Left ventricle myocardium inferior (tissue), 1 donor: ENCODE data around the gene PLAGL1. TPM values are rescaled to one million over a fixed set of nuclear protein-coding genes. Genes with fewer than 3 reads are reported as not detected.

Experiments used
- DNase-seq: peaks from one replicate; pipeline ENCODE4 v3.0.0-alpha.2; 2020
- H3K27ac ChIP-seq: fragments of 200-600 bp; replicated peaks from 2 replicates; pipeline ENCODE4 v1.8.0; 2021
- H3K27me3 ChIP-seq: fragments of 200-600 bp; 2 replicates; pipeline ENCODE4 v1.8.0; 2021; ENCODE audit warnings: low read depth
- H3K36me3 ChIP-seq: fragments of 200-600 bp; 2 replicates; pipeline ENCODE4 v1.8.0; 2021
- H3K4me1 ChIP-seq: fragments of 200-600 bp; 2 replicates; pipeline ENCODE4 v1.8.0; 2021
- H3K4me3 ChIP-seq: fragments of 200-600 bp; 2 replicates; pipeline ENCODE4 v1.8.0; 2021; ENCODE audit warnings: mild to moderate bottlenecking, moderate library complexity
- H3K9me3 ChIP-seq: fragments of 200-600 bp; replicated peaks from 2 replicates; pipeline ENCODE4 v1.8.0; 2021
- intact Hi-C: fragments of 100-400 bp; cut with micrococcal nuclease; formaldehyde crosslinking; loops from one replicate; pipeline ENCODE4 v1.11.0; 2022
- total RNA-seq: library from RNA; stranded (reverse); fragmentation: NEBNext Ultra II Directional; extraction: Animal tissue kit (Norgen Biotek cat#: 25700); gene quantifications from one replicate; pipeline ENCODE4 v1.2.1, GENCODE V29; 2021
- TF ChIP-seq, protein P1 (sequence below): fragments of 200-600 bp; IDR thresholded peaks from 2 replicates; pipeline ENCODE4 v1.8.0; 2021; ENCODE audit warnings: antibody characterized with exemption, mild to moderate bottlenecking, borderline replicate concordance
- donor health status: DM: no; HTN: yes; CAD: no; lungs with severe emphysema.

Gene PLAGL1
- total RNA-seq, 1 donor from 2014 or later: 10.5 TPM

DNA sequence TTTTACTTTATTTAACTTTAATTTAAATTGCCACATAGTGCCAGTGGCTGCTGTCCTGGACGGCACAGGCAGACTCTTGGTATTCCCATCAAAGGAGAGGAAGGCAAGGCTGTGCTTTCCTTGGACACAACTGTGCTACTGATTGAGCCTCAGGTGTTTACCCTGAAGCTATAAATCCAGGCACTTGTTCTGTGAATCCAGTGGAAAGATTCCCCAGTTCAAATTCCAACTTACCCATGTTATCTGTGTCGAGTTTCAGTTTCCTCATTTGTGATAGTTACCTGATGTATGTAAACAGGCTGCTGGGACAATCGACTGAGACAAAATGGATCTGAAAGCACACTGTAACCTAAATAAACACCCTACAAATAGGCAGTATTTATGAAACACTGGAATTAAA lies 57.2 kb downstream of the PLAGL1 start:
- H3K9me3 ChIP-seq: peaks cover 13% of the 10 kb centered on the region
- no peaks in the 10 kb centered on the region for H3K27me3 ChIP-seq
- H3K4me1 ChIP-seq: no peaks in the 10 kb centered on the region
- intact Hi-C loops: no loop called here
- TF ChIP-seq, protein P1, sequence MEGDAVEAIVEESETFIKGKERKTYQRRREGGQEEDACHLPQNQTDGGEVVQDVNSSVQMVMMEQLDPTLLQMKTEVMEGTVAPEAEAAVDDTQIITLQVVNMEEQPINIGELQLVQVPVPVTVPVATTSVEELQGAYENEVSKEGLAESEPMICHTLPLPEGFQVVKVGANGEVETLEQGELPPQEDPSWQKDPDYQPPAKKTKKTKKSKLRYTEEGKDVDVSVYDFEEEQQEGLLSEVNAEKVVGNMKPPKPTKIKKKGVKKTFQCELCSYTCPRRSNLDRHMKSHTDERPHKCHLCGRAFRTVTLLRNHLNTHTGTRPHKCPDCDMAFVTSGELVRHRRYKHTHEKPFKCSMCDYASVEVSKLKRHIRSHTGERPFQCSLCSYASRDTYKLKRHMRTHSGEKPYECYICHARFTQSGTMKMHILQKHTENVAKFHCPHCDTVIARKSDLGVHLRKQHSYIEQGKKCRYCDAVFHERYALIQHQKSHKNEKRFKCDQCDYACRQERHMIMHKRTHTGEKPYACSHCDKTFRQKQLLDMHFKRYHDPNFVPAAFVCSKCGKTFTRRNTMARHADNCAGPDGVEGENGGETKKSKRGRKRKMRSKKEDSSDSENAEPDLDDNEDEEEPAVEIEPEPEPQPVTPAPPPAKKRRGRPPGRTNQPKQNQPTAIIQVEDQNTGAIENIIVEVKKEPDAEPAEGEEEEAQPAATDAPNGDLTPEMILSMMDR: no peak
- H3K27ac ChIP-seq: no peak overlapping the region
- no peak for DNase-seq
- no peak overlapping the region for H3K4me3 ChIP-seq
- peaks cover 27% of the 10 kb centered on the region for H3K36me3 ChIP-seq

DNA sequence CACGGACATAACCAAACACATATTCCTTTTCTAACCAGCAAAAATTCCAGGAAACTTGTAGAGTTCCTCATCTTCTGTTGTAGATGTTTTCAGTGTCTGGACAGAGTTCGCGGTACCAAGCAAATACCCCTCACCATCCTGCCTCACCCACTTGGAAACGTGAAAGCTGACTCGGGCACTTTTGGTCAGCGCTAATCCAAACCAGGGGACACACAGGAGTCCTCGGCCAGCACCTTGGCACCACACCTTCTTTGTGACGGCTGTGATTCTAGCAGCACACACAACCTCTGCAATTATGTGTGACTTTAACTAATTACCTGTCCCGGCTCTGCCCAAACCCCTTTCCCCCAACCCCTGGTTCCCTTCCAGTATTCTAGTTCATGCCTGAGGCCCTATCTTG lies 58.1 kb downstream of the PLAGL1 start:
- no peak for DNase-seq
- Histone ChIP-seq H3K9me3 (peaks cover 13% of the 10 kb centered on the region), H3K27me3 (no peaks in the 10 kb centered on the region), H3K27ac (no peak overlapping the region), H3K4me3 (no peak overlapping the region), H3K4me1 (no peaks in the 10 kb centered on the region), H3K36me3 (peaks cover 27% of the 10 kb centered on the region)
- TF ChIP-seq, protein P1: no peak
- intact Hi-C loops: loop anchor here (10.0 kb wide), 1 partner anchor 65 kb away; no protein-coding TSS in a partner anchor

DNA sequence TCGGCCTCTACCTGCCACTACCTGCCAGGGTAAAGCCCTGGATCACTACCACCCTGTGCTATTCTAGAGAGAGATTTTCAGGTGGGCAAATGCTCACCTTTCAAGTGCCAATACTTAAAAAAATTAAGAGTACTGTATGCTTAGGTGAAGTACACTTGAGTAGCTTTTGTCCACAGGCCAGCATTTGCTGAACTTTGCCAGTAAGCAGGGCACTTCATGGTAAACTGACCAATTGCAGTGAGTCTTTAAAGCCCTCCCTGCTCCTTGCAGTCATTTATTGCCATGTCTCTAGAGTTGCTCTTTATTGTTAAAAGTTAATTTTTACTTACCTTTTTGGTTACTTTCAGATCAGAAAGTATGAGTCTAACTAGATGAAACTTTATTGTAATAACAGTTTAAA lies 58.5 kb downstream of the PLAGL1 start:
- Histone ChIP-seq H3K9me3 (peaks cover 13% of the 10 kb centered on the region), H3K27me3 (no peaks in the 10 kb centered on the region), H3K4me3 (no peak overlapping the region), H3K27ac (no peak overlapping the region), H3K36me3 (peaks cover 27% of the 10 kb centered on the region), H3K4me1 (no peaks in the 10 kb centered on the region)
- intact Hi-C loops: loop anchor here (10.0 kb wide), 1 partner anchor 65 kb away; no protein-coding TSS in a partner anchor
- no peak for DNase-seq
- TF ChIP-seq, protein P1: no peak

DNA sequence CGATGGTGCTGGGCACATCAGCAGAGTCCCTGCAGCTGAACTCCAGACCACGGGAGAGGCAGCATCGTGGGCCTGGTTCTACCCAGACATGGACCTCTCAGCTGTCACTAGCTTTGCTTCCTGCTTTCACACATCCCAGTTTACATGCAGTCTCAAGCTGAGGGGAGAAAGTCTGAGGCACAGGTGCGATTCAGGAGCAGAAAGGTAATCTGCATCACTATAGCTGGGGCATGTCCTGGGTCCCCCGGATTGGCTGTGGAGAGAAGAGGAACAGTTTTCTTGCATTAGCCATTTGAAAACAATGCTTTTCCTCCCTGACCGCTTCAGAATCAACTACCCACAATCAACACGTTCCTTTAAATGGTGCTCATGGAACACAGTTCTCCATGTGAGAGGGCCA lies 59.9 kb downstream of the PLAGL1 start:
- H3K36me3 ChIP-seq: peaks cover 27% of the 10 kb centered on the region
- no peak overlapping the region for H3K4me3 ChIP-seq
- intact Hi-C loops: loop anchor here (10.0 kb wide), 1 partner anchor 67 kb away; no protein-coding TSS in a partner anchor
- H3K27ac ChIP-seq: no peak overlapping the region
- TF ChIP-seq, protein P1: no peak
- H3K9me3 ChIP-seq: peaks cover 13% of the 10 kb centered on the region
- H3K4me1 ChIP-seq: no peaks in the 10 kb centered on the region
- no peak for DNase-seq
- no peaks in the 10 kb centered on the region for H3K27me3 ChIP-seq

DNA sequence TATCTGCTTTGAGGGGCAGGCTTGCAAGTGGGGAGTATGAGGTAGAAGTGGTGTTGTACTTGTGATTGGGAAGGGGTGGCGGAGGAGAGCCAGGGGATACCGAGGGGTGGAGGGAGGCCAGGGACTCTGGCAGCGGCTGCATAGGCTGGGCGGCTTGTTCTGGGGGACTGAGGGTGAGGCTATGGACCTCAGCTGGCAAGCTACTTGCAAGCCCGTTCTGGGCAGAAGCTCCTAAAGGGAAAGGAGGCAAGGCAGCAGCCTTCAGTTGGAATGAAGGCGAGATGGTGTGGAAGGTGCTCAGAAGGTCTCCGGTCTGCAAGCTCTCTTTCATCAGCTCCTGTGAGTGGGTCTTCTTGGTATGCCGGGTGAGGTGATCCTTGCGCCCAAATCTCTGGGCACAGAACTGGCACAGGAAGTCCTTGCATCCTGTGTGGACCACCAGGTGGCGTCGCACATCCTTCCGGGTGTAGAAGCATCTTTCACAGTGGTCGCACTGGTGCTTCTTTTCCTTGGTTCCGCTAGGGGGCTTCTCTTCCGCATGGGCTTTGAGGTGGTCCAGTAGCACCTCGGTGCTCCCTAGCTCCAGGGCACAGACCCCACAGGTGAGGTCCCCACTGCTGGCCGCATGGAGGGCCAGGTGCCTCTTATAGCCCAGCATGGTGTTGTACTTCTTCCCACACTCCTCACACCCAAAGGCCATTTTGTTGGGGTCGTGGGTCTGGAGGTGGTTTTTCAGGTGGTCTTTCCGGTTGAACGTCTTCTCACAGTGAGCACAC lies 66.0 kb downstream of the PLAGL1 start:
- Histone ChIP-seq H3K36me3 (peaks cover 7% of the 10 kb centered on the region), H3K27ac (no peak overlapping the region), H3K4me1 (no peaks in the 10 kb centered on the region), H3K4me3 (no peak overlapping the region), H3K9me3 (peaks cover 5% of the 10 kb centered on the region), H3K27me3 (no peaks in the 10 kb centered on the region)
- TF ChIP-seq, protein P1: peak; percentile 61
- intact Hi-C loops: loop anchor here (10.0 kb wide), 1 partner anchor 73 kb away; no protein-coding TSS in a partner anchor
- peak; percentile 42 for DNase-seq
